ENCODE results near the gene FAM241A. TPM values are rescaled to one million over a fixed set of nuclear protein-coding genes. Genes with fewer than 3 reads are reported as not detected.
A peak's percentile ranks its signal among the peaks of the same experiment; 100 is the strongest.

FAM241A gene
- total and polyA plus RNA-seq, 2 of the 13 experiments (the other 11 are each of a cell fraction or from before 2014, with no cell fraction given), result 0.61 to 0.69 TPM

GRCh38 chr4:112145790-112146501 is 692 bp downstream of the FAM241A start (continued):
- TF ChIP-seq ZNF512 (CRISPR knock-in tag; IDR thresholded peaks at IDR 0.05), result no peak
- no peak; the same call in 1 of the 2 replicates for TF ChIP-seq SAP130 (CRISPR knock-in tag; IDR thresholded peaks at IDR 0.05; ENCODE audit: low read depth)
- no peak for TF ChIP-seq TBX2 (CRISPR knock-in tag; IDR thresholded peaks at IDR 0.05; ENCODE audit: borderline replicate concordance)
- TF ChIP-seq SIX1 (CRISPR knock-in tag; IDR thresholded peaks at IDR 0.05; ENCODE audit: borderline replicate concordance), result no peak
- no peak for TF ChIP-seq NR2F1 (CRISPR knock-in tag; IDR thresholded peaks at IDR 0.05)
- TF ChIP-seq, protein P1, sequence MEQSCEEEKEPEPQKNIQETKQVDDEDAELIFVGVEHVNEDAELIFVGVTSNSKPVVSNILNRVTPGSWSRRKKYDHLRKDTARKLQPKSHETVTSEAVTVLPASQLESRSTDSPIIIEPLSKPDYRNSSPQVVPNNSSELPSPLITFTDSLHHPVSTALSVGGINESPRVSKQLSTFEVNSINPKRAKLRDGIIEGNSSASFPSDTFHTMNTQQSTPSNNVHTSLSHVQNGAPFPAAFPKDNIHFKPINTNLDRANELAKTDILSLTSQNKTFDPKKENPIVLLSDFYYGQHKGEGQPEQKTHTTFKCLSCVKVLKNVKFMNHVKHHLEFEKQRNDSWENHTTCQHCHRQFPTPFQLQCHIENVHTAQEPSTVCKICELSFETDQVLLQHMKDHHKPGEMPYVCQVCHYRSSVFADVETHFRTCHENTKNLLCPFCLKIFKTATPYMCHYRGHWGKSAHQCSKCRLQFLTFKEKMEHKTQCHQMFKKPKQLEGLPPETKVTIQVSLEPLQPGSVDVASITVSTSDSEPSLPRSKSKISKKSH (CRISPR knock-in tag; IDR thresholded peaks at IDR 0.05; ENCODE audit: borderline replicate concordance), result no peak
- TF ChIP-seq CSRNP1 (CRISPR knock-in tag; IDR thresholded peaks at IDR 0.05), result no peak
- TF ChIP-seq, protein P2, sequence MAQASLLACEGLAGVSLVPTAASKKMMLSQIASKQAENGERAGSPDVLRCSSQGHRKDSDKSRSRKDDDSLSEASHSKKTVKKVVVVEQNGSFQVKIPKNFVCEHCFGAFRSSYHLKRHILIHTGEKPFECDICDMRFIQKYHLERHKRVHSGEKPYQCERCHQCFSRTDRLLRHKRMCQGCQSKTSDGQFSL (CRISPR knock-in tag; IDR thresholded peaks at IDR 0.05), result no peak
- TF ChIP-seq RARA (CRISPR knock-in tag; IDR thresholded peaks at IDR 0.05), result no peak
- peak; percentile 34; the same call in 1 of the 2 replicates for TF ChIP-seq ZNF292 (CRISPR knock-in tag; IDR thresholded peaks at IDR 0.05; ENCODE audit: borderline replicate concordance, low read depth)
- 0 out of 2 replicates have a peak, but pooled peaks have one; percentile 28 for TF ChIP-seq KMT2A (CRISPR knock-in tag; IDR thresholded peaks at IDR 0.05)
- TF ChIP-seq ZNF512B (CRISPR knock-in tag; IDR thresholded peaks at IDR 0.05; ENCODE audit: borderline replicate concordance), result no peak; the same call in 1 of the 2 replicates
- TF ChIP-seq ZNF333 (CRISPR knock-in tag; IDR thresholded peaks at IDR 0.05; ENCODE audit: borderline replicate concordance), result no peak
- TF ChIP-seq ZBTB21 (CRISPR knock-in tag; IDR thresholded peaks at IDR 0.05), result no peak
- TF ChIP-seq ZBTB14 (CRISPR knock-in tag; IDR thresholded peaks at IDR 0.05), result peak; percentile 50; the same call in 1 of the 2 replicates
- no peak for TF ChIP-seq ZNF234 (CRISPR knock-in tag; conservative IDR thresholded peaks at IDR 0.05)
- TF ChIP-seq, protein P3, sequence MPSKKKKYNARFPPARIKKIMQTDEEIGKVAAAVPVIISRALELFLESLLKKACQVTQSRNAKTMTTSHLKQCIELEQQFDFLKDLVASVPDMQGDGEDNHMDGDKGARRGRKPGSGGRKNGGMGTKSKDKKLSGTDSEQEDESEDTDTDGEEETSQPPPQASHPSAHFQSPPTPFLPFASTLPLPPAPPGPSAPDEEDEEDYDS (CRISPR knock-in tag; IDR thresholded peaks at IDR 0.05), result no peak

Data from HepG2 (cell line).